Activated CD4-positive, alpha-beta T cell treated with anti-CD3 and anti-CD28 coated beads, Interleukin-2, amount 50 U/mL, for 4 hours (primary cell): ENCODE measurements around the gene EPHA1.

Source experiments
- DNase-seq, 2 experiments: peaks; one replicate each; pipeline ENCODE4 v3.0.0-alpha.2; 2020

The EPHA1 gene

GRCh38 chr7:143387156-143387975 lies 21.3 kb downstream of the EPHA1 start:
- no peak for DNase-seq

DNA sequence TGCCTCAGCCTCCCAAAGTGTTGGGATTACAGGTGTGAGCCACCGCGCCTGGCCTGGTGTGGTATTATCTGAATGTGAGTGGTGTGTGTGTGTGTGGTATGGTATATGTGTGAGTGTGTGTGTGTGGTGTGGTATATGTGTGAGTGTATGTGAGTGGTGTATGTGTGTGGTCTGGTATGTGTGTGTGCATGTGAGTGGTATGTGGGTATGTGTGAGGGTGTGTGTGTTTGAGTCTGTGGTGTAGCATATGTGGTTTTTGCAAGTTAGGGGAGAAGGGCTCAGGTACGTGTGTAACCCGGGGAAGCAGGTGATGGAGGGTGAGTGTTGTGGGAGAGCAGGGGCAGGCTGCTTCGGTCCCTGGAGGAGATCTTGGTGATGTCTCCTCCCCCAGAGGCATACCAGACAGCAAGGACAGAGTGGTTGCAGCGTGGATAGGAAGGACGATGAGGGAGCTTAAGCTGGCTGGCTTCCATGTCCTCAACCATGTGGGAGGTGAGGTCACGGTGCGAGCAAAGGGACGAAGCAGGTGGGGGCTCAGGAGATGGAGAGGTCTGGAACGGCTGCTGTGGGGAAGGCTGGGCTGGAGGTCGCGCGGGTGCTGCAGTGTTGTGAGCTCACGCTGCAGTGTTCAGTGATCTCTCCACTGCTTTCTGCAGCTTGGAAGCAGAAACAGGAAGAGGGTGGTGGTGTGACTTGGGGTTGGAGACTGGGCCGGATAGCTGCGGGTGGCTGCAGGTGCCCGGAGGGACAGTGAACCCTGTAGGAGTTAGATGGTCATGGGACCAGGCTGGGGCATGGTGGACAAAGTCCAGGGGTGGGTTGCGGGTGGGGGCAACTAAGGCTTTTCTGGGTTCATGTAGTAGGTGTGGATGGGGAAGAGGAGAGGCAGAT lies 22.5 kb downstream of the EPHA1 start:
- DNase-seq = no peak

DNA sequence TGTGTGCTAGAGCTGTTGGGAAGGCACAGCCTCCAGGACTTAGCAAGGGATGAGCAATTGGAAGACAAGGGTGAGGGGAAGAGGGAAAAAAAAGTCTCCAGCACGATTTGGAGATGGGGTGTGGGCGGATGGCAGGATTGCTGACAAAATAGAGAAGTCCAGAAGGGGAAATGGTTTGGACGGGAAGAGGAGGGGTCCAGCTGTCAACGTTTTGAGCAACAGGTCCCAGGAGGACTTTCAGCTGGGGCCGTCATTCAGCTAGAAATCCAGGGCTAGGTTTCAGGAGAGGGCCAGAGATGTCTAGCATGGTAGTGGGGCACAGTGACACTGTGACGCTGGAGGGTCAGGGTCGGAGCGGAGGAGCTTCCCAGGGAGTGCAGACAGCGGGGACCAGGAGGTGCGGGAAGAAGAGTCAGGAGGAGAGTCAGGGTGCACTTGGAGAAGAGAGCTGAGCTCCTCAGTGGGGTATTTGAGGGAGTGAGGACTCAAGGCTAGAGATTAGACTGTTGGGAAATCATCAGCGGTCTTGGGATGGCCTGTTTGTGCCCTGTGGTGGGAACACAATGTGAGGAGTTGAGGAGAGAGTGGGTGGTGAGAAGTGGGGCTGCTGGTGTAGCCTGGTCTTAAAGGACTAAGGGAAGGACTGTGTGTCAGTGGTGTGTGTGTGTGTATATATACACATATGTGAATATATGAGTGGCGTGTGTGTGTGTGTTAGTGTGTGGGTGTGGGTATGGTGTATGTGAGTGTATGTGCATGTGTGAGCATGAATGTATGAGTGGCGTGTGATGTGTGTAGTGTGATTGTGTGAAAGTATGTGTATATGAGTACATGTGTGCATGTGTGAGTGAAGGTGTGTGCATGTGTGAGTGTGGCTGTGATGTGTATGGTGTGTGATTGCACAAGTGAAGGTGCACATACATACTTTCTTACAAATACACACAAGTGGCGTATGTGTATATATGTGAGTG lies 23.7 kb downstream of the EPHA1 start:
- no peak for DNase-seq

DNA sequence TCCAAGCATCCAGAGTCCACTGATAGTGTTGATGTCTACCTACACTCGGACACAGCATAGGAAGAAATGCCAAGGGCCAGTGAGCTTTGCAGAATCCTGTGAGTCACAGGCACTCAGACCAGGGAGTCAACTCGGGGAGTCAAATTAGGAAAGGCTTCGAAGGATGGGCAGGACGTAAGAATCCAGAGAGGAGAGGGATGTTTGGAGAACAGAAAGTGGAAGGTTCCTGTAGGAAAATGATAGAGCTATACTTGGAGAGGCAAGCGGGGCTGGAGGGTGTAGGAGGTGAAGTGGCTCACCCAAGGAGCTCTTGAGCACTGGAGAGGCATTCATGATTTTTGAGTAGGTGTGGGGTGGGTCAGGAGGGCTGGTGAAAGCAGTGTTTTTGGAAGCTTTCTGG lies 24.5 kb downstream of the EPHA1 start:
- DNase-seq = no peak

DNA sequence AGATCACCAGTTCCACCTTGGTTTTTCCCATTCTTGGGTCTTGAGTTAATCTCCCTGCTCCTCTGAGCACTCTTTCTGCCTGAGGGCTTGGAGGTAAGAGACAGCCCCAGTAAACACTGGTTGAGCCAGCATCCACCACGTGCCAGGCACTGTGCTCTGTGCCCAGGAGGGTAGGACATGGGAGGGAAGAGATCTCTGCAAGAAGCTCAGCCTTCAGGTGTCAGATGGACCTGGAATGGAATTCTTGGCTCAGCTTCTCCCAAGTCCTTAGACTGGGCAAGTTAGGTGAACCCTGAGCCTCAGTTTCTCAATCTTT lies 25.1 kb downstream of the EPHA1 start:
- DNase-seq = no peak

DNA sequence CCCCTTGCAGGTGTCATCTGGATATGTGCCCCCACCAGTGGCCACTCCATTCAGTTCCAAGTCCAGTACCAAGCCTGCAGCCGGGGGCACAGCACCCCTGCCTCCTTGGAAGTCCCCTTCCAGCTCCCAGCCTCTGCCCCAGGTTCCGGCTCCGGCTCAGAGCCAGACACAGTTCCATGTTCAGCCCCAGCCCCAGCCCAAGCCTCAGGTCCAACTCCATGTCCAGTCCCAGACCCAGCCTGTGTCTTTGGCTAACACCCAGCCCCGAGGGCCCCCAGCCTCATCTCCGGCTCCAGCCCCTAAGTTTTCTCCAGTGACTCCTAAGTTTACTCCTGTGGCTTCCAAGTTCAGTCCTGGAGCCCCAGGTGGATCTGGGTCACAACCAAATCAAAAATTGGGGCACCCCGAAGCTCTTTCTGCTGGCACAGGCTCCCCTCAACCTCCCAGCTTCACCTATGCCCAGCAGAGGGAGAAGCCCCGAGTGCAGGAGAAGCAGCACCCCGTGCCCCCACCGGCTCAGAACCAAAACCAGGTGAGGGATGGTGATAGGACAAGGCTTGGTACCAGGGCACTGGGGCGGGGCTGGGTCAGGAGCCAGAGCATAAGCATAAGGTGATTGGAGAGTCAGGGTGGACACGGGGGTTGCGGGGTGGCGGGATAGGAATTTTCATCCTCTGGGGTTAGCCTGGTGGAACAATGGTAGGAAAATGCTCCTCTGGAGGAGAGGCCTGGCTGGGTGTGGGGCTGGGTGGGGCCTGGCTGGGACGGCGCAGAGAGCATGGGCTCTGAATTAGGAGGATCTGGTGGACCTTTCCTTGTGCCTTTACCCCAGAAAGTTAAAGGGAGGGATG lies 25.6 kb downstream of the EPHA1 start:
- DNase-seq = no peak

GRCh38 chr7:143382126-143382790 lies 26.4 kb downstream of the EPHA1 start:
- no peak for DNase-seq

DNA sequence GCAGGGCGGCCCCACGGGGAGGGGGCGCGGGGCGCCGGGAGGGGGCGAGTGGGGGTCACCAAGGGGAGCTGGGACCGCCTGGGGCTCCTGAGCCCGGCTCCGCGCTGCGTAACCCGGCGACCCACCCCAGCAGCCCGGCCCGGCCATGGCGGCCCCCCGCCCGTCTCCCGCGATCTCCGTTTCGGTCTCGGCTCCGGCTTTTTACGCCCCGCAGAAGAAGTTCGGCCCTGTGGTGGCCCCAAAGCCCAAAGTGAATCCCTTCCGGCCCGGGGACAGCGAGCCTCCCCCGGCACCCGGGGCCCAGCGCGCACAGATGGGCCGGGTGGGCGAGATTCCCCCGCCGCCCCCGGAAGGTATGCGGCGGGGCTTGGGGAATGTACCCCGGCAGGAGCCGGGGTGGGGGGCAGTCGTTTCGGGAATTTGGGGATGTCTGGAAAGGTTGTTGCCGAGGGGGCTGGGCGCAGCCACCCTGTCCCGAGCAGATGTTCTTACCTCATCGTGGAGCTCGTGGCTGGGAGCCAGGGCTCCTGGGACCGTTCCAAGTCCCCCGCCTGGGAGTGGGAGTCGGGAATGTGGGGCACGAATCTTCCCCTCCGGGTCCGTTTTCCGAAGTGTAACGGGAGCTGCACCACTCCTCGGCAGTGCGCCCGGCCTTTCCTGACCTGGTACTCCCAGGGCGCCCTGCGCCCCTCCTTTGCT lies 27.1 kb downstream of the EPHA1 start:
- no peak for DNase-seq

- peak; percentile 85 to 90 for DNase-seq
These were observed 27.8 kb downstream of the EPHA1 start, which contains the start of gene ZYX for GRCh38 chr7:143380646-143381426. TSS of gene ZYX (plus strand) at chr7:143381345. CDS start at chr7:143381572, 227 bp downstream.

DNA sequence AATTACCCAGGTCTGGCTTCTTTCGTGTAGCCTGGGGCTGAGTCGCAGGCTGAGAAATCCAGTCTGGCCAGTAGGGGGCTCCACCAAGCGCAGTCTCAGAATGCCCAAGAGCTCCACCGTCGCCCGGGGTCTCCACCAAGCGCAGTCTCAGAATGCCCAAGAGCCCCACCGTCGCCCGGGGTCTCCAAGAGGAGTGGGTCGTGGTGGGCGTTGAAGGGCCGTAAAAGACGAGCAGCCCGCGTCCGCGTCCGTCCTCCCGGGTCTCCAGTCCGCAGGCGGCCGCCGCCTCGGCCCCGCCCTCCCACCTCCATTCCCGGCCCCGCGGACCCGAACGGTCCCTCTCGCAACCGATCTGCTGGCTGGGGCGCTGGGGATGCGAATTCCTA lies 28.4 kb downstream of the EPHA1 start:
- peak; percentile 87 to 89 for DNase-seq

- DNase-seq = no peak
These were observed 28.9 kb downstream of the EPHA1 start for GRCh38 chr7:143379611-143380259.

- no peak for DNase-seq
These were observed 32.3 kb downstream of the EPHA1 start for GRCh38 chr7:143376396-143376795.

GRCh38 chr7:143375298-143376034 lies 33.2 kb downstream of the EPHA1 start:
- DNase-seq = no peak

DNA sequence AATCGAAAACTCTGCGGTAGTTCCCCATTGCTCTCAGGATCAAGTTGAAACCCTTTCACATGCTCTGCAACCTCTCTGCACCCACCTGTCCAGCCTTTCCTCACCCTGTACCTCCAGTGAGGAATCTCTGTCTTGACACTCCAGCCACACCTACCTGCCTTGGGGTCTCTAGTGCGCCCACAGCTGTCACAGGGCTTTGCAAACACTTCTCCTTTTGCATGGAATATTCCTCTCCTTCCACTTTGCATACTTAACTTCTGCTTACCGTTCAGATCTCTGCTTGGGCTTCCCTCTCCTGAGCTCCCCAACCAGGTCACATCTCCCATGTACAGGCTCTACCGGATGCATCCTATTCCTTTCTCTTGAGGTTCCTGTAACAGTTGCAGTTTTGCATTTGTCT lies 34.1 kb downstream of the EPHA1 start:
- DNase-seq = no peak

DNA sequence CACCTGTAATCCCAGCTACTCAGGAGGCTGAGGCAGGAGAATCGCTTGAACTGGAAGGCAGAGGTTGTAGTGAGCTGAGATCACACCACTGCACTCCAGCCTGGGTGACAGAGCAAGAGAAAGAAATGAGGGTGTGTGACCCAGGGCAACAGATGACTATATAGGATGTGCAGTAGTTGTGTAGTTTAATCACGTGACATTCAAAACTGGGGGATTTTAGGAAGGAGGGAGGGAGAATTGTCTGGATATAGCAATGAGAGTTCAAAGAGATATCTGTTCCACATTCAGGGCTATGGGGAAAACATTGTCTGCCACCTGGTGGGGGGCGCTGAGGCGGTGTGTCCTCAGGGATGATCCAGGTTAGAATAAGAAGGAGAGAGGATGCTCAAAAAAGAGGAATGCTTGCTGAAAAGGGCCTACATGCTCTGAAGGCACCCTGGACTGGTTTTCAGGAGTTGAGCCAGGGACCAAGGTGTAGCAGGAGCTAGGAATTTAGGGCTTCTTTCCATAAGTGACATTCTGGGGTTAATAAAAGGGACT lies 35.3 kb downstream of the EPHA1 start:
- DNase-seq = no peak

DNA sequence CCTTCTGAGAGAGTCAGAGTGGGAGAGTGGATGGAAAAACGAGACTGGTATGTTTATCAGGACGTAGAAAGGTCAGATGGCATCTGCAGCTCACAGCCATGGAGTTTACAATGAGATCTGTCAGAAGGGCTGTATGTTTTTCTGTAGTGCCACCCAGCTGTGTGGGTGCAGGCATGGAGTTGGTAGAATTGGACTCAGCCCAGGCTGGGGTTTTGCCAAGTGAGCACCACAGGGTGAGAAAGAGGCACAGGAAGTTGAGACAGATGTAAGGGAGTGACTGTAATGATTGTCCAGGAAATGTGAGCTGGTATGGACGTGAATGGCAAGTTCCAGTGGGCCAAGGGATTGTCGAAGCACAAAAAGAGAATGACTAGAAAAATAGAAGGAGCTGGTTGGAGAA lies 36.6 kb downstream of the EPHA1 start:
- peak; percentile 34 to 42 for DNase-seq

- DNase-seq = no peak
These were observed 38.7 kb downstream of the EPHA1 start for GRCh38 chr7:143369678-143370651.
